ENCODE data around the gene IFNAR2.

DNA sequence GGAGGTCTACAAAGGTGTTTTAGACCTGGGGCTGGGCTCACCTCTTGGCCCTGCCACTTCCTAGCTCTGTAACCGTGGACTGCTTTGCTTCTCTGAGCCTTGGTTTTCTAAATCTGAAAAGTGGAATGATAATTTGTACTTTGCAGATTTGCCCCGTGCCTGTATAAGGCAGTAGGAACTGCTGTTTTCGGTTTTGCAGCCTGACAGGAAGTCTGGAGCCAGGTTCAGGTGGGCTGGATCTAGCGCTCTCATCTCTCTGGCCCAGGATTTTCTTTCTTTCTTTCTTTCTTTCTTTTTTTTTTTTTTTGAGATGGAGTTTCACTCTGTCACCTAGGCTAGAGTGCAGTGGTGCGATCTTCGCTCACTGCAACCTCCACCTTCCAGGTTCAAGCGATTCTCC lies 17.2 kb downstream of the IFNAR2 start:
- TF ChIP-seq, protein P1, sequence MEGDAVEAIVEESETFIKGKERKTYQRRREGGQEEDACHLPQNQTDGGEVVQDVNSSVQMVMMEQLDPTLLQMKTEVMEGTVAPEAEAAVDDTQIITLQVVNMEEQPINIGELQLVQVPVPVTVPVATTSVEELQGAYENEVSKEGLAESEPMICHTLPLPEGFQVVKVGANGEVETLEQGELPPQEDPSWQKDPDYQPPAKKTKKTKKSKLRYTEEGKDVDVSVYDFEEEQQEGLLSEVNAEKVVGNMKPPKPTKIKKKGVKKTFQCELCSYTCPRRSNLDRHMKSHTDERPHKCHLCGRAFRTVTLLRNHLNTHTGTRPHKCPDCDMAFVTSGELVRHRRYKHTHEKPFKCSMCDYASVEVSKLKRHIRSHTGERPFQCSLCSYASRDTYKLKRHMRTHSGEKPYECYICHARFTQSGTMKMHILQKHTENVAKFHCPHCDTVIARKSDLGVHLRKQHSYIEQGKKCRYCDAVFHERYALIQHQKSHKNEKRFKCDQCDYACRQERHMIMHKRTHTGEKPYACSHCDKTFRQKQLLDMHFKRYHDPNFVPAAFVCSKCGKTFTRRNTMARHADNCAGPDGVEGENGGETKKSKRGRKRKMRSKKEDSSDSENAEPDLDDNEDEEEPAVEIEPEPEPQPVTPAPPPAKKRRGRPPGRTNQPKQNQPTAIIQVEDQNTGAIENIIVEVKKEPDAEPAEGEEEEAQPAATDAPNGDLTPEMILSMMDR (IDR thresholded peaks at IDR 0.05), result no peak
- TF ChIP-seq POLR2AphosphoS5 (IDR thresholded peaks at IDR 0.05), result no peak
- TF ChIP-seq EP300 (IDR thresholded peaks at IDR 0.05), result no peak
- TF ChIP-seq POLR2A (IDR thresholded peaks at IDR 0.05), result no peak
